Hepatic stellate cell (primary cell): Measurements from ENCODE around the gene TMEM229B.

ENCODE experiments used
- DNase-seq: peaks from one replicate; pipeline ENCODE4 v3.0.0; 2011; ENCODE audit warnings: low spot score

TMEM229B gene

GRCh38 chr14:67514650-67515385 lies 26.3 kb upstream of the TMEM229B start:
- peak; percentile 70 for DNase-seq

- no peak for DNase-seq
Observed at GRCh38 chr14:67514203-67514607, 25.7 kb upstream of the TMEM229B start.

GRCh38 chr14:67513631-67514108 lies 25.1 kb upstream of the TMEM229B start:
- no peak for DNase-seq

- no peak for DNase-seq
Observed at GRCh38 chr14:67512463-67513310, 24.2 kb upstream of the TMEM229B start.

GRCh38 chr14:67510836-67511235 lies 22.3 kb upstream of the TMEM229B start:
- DNase-seq = no peak

- DNase-seq = no peak
Observed at GRCh38 chr14:67510121-67510520, 21.6 kb upstream of the TMEM229B start.

- no peak for DNase-seq
Observed at GRCh38 chr14:67508956-67509355, 20.4 kb upstream of the TMEM229B start.

GRCh38 chr14:67505254-67505653 lies 16.7 kb upstream of the TMEM229B start:
- no peak for DNase-seq

GRCh38 chr14:67503331-67503730 lies 14.8 kb upstream of the TMEM229B start:
- DNase-seq = no peak

GRCh38 chr14:67502867-67503266 lies 14.3 kb upstream of the TMEM229B start:
- no peak for DNase-seq

- no peak for DNase-seq
Observed at GRCh38 chr14:67501670-67502069, 13.1 kb upstream of the TMEM229B start.

- DNase-seq = no peak
Observed at GRCh38 chr14:67500981-67501380, 12.5 kb upstream of the TMEM229B start.

- no peak for DNase-seq
Observed at GRCh38 chr14:67497716-67498115, 9.2 kb upstream of the TMEM229B start.

GRCh38 chr14:67497216-67497615 lies 8.7 kb upstream of the TMEM229B start:
- DNase-seq = no peak

GRCh38 chr14:67495827-67496226 lies 7.3 kb upstream of the TMEM229B start:
- no peak for DNase-seq

GRCh38 chr14:67493092-67493717 lies 4.7 kb upstream of the TMEM229B start:
- DNase-seq = no peak

- no peak for DNase-seq
Observed at GRCh38 chr14:67492538-67492937, 4.0 kb upstream of the TMEM229B start.

- DNase-seq = no peak
Observed at GRCh38 chr14:67491741-67492507, 3.4 kb upstream of the TMEM229B start.

GRCh38 chr14:67491285-67491684 lies 2.8 kb upstream of the TMEM229B start:
- DNase-seq = no peak

- no peak for DNase-seq
Observed at GRCh38 chr14:67490196-67490595, 1.7 kb upstream of the TMEM229B start.

GRCh38 chr14:67487332-67487731 lies 1.2 kb downstream of the TMEM229B start:
- DNase-seq = no peak

GRCh38 chr14:67486890-67487289 lies 1.6 kb downstream of the TMEM229B start:
- DNase-seq = no peak
